ENCODE measurements around the gene RTN4R. TPM values are rescaled to one million over a fixed set of nuclear protein-coding genes. Genes with fewer than 3 reads are reported as not detected.

Gene RTN4R
- total RNA-seq, 1 donor from 2014 or later, result 10.5 TPM

DNA sequence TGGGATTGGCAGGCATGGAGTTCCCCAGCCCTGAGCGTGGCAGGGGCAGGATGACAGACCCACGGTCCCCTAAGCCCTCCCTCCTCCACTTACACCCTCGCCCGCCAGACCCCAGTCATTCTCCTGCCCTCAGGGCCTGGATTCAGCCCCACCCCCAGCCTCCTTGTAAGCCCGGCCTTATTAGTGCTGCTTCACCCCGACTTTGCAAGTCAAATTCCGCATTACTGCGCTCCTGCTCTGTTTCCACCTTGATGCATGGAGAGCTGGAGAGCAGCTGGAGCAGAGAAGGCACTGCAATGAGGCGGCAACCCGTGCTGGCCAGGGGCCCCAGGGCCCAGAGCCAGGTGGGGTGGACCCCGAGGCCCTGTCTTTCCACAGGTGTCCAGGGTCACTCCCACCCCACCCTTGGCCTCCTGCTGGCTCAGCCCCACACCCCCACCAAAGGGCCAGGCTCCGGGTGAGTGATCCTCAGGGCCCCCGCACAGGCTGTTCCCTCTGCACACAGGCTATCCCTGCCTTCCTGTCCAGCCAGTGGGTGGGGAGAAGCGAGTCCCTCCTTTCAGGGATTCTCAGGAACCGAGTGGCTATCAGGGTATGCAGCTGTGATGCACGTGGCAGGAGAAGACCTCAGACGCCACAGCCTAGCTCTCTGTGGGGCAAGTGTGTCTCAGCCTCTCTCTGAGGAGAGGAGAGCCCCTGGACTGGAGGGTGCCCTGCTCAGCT is 36.4 kb downstream of the RTN4R start:
- no peak for DNase-seq (ENCODE audit: low read depth)

DNA sequence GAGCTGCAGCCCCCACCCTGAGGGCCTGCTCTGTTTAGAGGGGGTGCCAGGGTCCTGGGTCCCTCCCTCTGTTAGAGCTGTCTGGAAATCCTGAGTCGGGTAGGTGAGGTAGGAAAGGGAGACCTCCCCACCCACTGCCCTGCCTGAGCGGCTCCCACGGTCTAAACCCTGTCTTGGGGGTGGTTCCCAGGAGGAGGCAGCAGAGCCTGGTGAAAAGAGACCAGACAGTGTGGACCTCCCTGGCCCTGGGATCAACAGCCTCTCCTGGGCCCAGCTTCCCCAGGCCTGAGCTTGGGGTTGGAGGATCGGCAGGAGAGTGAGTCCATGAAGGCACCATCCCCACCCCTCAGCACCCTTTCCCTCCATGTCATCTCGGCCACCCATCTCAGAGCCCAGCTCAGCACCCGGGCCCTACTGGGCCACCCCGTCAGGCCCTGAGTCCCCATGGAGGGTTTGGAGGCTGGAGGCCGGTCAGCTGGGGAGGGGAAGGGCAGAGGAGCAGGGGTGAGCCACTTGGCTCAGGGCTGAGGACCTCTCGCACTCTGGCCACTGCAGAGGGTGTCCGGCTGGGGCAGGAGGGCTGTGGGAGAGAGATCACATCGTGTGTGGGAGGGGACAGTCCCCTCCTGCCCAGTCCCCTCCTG is 37.2 kb downstream of the RTN4R start:
- no peak for DNase-seq (ENCODE audit: low read depth)

DNA sequence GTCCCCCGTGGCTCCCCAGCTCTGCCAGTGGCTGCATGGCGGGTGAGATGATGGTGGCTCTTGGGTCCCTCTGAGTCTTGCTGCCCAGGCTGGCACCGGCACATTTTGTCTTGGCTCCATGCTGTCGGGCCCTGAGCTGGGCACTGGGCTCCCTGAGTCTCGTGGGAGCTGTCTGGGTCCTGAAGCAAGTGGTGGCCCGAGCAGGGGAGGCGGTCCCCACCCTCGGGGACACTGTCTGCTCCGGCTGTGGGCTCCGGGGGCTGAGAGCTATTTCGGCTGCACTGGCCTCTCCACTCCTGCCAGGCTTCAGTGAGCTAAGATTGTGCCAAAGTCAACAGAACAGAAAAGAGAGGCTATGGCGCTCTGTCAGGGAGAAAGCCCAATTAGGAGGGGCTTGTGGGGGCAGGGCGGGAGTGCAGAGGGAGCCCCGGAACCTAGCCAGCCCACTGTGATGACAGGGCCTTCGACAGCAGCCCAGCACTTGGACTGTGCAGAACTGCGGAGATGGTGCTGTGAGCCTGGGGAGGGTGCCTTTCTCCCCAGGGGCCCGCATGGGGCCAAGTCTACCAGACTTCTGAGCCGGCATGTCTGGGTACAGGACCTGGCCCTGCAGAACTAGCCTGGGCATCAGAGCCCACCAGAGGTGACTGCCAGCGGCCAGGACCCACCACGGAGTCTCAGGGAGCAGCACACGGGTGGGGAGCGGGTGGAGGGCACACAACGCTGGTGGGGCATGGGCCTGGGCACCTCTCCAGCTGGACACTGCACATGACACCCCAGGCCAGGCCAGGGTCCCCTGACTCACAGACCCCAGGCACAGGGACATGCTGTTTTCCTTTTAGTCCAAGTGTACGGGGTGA is 38.0 kb downstream of the RTN4R start:
- no peak for DNase-seq (ENCODE audit: low read depth)

DNA sequence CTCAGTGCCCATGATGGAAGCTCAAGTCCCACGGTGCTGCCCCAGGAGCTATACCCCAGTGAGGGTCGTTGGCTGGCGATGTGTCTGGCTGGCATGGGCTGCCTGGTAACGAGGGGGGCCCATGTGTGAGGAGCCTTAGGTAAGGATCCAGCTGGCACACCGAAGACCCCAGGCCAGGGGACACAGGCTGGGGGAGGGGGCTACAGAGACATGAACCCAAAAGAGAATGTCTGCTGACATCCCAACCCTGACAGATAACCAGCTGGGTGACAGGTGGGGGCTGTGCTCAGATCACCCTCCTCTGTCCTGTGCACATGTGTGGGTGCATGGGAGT is 39.2 kb downstream of the RTN4R start:
- no peak for DNase-seq (ENCODE audit: low read depth)

DNA sequence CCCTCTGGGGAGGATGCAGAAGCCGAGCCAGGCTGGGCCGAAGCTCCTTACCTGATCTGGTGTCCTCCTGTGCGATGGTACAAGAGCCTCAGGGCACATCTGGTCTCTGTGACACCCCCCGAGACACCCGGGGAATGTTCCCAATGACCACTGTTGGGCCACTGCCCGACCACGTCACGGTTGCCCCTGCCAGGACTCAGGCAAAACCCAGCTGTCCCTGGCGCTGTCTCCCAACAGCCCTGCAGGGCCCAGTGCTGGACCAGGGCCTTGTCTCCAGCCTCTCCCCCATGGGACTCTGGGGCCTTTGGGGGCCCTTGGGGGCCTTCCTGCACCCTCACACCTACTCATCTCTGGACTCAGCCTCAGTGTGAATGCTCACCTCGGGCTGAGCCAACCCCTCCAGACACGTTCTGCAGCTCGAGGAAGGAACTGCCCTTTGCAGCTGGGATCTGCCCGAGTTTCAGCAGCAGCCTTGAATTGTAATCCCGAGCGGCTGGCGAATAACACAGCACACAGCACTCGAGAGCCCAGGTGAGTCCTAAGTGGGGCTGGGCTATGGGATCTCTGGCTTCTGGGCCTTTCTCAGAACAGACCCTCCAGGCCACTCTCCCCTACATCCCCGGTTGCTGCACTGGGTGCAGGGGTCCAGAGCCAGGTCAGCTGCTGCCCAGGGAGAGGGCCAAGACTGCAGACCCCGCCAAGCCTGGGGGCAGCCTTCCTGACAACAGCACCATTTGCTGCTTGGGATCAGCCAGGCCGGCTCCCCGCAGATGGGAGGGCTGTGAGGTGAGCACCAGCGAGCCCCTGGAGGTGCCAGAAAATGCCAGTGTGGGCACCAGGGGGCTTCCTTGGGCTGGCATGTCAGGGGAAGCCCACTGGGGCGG is 39.8 kb downstream of the RTN4R start:
- DNase-seq (ENCODE audit: low read depth), result peak; percentile 74

DNA sequence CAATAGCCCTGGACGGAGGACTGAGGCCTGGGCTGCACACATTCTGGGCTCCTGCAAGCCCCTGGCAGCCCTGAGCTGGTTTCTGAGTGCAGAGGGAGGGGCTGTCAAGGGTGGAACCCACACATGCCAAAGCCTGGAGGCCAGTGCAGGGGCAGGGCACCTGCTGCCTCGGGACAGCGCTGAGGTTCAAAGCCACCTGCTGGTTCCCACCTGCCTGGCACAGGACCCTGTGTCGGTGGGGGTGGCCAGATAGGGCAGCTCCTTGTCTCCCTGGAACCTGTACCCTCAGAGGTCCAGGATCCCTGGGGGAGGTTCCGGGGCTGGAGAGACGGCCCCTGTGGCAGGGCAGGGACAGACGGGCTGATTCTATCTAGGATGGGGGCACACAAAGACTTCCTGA is 40.8 kb downstream of the RTN4R start:
- no peak for DNase-seq (ENCODE audit: low read depth)

DNA sequence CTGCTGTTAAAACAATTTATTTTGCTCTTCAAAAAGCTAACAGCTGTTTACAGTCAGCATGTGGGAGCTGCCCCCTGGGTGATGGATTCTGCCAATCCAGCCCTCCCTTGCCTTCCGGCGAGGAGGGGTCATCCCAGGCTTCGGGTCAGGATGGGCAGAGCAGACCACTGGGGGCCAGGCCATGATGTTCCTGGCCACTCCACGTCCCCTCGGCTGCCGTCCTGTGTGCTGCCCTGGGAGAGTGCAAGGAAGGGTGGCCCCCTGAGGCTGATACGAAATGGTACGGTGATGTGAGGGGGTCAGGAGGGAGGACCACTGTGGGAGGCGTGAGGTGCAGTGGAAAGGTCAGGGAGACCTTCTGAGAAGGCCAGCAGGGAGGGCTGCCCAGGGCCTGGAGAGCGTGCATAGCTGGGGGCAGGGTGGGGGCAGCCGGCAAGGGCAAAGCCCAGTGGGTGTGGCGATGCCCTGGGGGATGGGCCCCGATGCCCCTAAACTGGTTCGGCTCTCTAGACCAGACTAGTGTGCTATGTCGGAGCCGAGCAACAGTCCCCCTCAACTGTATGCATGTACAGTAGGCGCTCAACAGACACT is 41.3 kb downstream of the RTN4R start:
- DNase-seq (ENCODE audit: low read depth), result no peak

DNA sequence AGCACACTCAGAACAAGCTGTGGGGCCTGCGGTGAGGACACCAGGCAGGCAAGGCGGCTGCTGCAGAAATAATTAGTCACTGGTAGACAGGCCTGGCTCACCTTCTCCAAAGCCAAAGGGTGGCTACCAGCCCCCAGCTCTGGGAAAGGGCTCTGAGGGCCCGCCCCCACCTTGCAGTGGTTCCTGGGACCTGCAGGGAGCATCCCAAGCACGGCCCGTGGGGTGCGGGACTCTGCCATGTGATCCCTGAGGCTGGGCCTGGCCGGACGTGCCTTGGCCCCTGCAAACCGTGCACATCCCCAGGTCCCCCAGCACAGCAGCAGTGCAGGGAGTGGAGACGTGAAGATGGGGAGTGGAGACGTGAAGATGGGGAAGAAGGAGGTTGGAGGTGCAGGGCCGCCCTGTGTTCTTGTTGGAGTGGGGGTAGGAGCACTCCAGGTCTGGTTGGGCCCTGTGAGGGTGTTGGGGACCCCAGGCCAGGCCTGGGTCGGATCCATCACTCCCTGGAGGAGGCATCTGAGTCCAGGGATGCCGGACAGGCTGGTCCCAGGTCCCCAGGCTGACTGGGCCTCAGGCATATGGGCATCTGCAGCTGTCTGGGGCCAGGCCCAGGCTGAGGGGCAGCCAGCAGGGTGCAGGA is 41.9 kb downstream of the RTN4R start:
- DNase-seq (ENCODE audit: low read depth), result no peak

DNA sequence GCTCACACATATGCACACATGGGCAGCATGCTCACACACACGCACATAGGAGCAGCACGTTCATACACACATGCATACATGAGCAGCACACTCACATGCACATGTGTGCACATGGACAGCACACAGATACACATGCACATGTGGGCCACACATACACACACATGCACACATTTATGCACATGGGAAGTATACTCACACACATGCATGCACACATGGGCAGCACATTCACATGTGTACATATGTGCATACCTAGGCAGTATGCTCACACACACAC is 42.5 kb downstream of the RTN4R start:
- DNase-seq (ENCODE audit: low read depth), result no peak

DNA sequence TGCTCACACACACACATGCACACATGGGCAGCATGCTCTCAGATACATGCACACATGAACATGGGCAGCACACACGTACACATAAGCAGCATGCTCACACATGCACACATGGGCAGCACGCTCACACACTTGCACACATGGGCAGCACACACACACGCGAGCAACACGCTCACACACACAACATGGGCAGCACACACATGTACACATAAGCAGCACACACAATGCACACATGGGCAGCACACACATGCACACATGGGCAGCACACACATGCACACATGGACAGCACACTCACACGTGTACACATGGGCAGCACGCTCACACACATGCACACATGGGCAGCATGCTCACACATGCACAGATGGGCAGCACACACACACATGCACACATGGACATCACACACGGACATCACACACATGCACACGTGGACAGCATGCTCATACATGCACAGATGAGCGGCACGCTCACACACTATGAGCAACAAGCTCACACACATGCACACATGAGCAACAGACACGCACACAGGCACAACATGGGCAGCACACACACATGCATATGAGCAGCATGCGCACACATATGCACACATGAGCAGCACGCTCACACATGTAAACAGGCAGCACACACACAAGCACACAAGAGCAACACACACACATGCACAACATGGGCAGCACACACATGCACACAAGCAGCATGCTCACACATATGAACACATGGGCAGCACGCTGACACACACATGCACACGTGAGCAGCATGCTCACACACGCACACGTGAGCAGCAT is 43.0 kb downstream of the RTN4R start:
- no peak for DNase-seq (ENCODE audit: low read depth)

DNA sequence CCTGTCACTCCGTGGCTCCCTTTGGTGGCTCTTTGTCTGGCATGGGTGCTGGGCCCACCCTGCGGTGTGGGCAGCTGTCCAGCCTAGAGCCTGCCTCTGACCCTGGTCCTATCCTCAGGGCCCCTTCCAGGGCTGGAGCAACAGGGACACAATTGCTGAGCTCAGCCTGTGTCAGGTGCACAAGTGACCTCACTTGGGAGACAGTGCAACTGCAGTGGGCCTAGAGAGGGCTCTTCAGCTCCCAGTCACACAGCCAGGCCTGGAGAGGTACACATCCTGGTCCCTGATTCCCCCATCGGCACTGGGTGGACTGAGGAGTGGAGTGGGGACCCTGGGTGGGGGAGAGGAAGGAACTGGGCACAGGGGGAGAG is 43.9 kb downstream of the RTN4R start:
- no peak for DNase-seq (ENCODE audit: low read depth)

DNA sequence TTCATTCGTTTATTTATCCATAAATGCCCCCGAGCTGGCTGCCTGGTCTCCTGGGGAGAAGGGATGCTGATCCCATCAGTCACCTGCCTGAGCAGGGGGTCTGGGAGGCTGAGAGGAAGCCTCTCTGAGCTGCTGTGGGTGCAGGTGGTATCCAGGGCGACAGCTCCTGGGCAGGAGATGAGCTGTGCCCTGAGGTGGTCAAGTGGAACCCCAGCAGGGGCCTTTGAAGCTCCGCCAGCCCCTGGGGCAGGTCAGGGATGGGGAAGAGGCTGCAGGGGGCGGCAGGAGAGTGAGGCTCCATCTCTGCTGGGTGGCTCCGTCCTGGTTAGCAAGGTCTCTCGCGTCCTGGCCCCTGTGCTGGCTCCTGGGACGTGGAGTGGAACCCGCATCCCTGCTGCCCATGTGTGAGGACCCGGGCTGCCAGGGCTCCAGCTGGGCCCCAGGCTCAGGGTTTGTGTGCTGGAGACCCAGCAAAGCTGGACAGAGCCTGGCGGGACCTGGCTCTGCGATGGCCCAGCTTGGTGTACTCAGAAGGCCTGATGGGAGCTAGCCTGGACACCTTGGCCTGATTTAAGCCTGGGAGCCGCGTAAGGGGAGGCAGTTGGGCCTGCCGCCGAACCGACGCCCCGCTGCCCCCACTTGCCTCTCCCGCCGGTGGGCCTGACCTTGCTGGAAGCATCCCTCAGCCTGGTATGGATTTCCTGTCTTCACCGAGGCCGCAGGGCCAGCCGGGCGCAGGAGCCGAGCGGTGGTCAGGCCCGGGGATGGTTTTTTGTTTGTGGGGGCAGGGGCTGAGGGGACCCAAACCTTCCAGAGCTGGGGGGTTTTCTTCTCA is 44.5 kb downstream of the RTN4R start:
- DNase-seq (ENCODE audit: low read depth), result no peak

DNA sequence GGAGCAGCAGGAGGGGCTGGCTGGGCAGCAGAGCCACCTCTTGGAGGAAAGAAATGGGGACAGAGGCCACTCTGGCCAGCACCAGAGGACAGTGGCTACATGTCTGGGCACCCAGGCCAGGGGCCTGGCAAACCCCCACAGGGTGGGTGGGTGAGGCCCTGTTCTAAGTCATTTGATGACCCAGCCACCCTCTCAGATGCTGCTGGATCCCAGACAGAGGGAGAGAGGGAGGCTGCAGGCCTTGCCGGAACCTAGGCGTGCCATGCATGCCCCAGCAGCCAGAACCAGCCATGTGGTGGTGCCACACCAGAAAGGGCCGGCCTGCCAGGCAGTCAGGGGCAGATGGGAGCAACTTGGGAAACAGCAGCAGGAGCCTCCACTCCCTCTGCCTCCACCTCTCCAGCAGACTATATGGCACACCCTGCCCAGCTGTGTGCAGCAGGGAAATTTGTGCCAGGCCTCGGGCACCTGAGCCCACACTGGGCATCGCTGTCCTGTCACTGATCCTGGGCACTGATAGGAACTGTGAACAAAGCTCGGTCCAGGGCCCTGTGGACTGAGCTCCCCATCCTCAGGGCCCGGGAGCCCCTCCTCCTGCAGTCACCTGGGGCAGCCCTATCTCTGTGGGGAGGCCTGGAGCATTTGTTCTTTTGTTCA is 45.2 kb downstream of the RTN4R start:
- no peak for DNase-seq (ENCODE audit: low read depth)

DNA sequence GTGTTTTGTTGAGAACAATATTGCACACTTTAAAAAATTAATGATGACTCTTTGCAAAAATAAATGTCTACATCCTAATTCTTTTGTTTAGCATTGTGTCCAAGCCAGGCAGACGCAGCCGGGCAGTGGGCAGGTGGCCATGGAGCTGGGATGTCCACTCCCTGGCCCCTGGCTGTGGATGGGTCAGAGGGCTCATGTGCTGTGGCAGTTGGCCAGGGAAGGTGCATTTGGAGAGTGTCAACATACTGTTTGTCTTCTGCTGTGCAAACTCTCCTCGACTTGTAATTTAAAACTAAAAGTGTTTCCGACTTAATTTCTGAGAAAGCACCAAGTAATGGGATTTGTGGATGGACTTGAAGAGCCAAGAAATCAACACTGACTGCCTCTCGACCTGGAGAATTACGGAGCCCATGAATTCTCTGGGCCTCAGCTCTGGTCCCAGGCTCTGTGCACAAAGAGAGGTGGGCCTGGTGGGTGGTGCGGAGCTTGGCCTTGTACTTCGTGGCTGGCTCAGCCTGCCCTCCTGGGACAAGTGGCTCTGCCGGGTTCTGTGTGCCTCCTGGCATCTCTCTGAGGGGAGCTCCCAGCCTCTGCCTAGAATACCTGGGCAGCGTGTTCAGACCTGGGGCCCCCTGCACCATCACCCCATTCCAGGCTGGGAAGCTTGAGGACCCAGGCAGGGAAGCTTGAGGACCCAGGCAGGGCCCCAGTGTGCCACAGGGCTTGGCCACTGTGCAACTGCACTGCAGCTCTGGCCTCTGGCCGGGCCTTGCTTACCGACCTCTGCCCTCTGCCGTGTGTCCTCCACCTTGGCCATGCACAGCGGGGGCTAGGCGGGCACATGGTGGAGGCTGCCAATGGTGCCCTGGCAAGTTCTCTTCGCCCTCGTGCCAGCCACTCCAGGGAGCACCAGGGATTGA is 46.4 kb downstream of the RTN4R start:
- no peak for DNase-seq (ENCODE audit: low read depth)

DNA sequence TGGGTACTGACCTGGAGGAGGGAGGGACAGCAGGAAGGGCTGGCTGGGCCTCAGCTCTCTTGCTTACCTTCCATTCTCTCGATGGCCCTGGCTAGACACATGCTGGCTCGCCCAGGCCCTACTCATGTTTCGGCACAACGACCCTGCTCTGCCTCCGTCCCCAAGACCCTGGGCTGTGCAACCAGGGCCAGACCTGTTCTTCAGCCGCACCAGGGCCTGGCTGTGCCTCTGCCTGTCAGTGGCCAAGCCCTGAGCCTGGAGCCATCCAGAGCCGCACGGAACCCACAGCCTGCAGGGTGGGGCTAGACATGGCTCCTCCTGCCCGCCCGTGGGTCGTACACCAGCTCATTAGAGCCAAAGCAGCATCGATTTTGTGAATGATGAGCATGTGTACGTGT is 47.5 kb downstream of the RTN4R start:
- no peak for DNase-seq (ENCODE audit: low read depth)

DNA sequence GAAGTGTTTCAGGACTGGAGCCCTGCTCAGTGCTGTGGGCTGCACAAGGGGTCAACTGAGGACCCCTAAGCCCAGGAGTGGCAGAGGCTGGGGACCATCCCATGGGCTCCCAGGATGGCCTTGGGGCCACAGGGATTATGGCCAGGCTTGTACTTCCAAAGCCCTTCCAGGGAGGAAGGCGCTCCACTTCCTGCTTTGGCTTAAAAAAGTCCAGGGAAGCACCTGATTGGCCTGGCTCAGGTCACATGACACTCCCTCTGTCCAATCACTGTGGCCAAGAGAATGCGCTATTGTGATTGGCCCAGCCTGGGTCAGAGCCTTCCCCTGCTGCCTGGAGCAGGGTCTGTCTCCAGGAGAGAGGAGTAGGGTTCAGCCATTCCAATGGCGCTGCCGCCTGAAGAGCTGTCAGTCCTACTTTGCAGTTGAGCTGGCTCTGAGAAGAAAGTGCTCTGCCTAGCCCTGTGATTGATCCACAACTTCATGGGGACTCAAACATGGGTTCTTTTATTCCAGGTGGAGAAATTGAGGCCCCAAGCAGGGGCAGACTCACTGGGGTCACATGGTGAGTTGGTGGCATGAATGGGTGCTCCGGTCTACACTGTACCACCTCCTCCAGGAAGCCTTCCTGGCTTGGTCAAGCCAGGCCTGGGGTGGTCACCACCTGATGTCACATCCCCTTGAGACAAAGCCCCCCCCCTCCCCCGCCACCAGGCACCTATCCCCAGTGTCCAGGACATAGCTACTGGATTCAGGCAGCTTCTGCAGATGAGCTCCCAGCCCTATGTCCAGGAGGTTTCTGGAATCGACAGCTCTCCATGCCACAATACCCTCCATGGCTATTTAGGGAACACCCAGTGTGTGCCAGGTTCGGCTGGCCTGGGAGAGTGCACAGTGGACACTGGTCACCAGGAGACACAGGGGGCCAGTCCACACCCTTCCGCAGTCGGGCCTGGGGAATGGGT is 48.2 kb downstream of the RTN4R start:
- DNase-seq (ENCODE audit: low read depth), result no peak

Data from myocyte (in vitro differentiated cells).